ENCODE data around the gene ENG.
"Not testable (repeated sequence)": the region's sequence is repeated elsewhere in the genome, so short reads cannot be mapped to it uniquely, and the experiment has no call there.

The ENG gene

GRCh38 chr9:127789179-127789578, 65.3 kb downstream of the ENG start:
- no peak for DNase-seq

- DNase-seq: no peak
Measured at GRCh38 chr9:127788337-127789011, 66.0 kb downstream of the ENG start.

- no peak for DNase-seq
Measured at GRCh38 chr9:127786773-127787104, 67.7 kb downstream of the ENG start.

- DNase-seq: peak; percentile 28 to 83
Measured at GRCh38 chr9:127785933-127786772, 68.3 kb downstream of the ENG start, which contains the start of gene CDK9. Gene CDK9 (plus strand): TSS chr9:127786034. CDS start chr9:127786149, 115 bp downstream.

GRCh38 chr9:127785023-127785932, 69.2 kb downstream of the ENG start:
- DNase-seq: peak; percentile 37 to 68

- DNase-seq: no peak
Measured at GRCh38 chr9:127783111-127784008, 71.1 kb downstream of the ENG start.

- DNase-seq: no peak
Measured at GRCh38 chr9:127781806-127782205, 72.7 kb downstream of the ENG start.

GRCh38 chr9:127780909-127781308, 73.5 kb downstream of the ENG start:
- not testable (repeated sequence) for DNase-seq

GRCh38 chr9:127780126-127780885, 74.2 kb downstream of the ENG start:
- no peak for DNase-seq

- no peak for DNase-seq
Measured at GRCh38 chr9:127779136-127779981, 75.1 kb downstream of the ENG start.

GRCh38 chr9:127778280-127779135, 76.0 kb downstream of the ENG start, which contains the start of gene SH2D3C:
Gene SH2D3C (minus strand): TSS chr9:127778666. CDS start chr9:127778627, 39 bp downstream.
- no peak for DNase-seq

- no peak for DNase-seq
Measured at GRCh38 chr9:127777368-127777980, 77.0 kb downstream of the ENG start.

GRCh38 chr9:127776924-127777289, 77.6 kb downstream of the ENG start:
- DNase-seq: no peak

GRCh38 chr9:127776195-127776923, 78.1 kb downstream of the ENG start:
- DNase-seq: no peak

- no peak for DNase-seq
Measured at GRCh38 chr9:127773981-127774380, 80.5 kb downstream of the ENG start.

- DNase-seq: no peak
Measured at GRCh38 chr9:127773272-127773671, 81.2 kb downstream of the ENG start.

- no peak for DNase-seq
Measured at GRCh38 chr9:127772603-127773002, 81.9 kb downstream of the ENG start.

- DNase-seq: no peak
Measured at GRCh38 chr9:127771570-127772189, 82.8 kb downstream of the ENG start.

Measured in NCI-H446 (cell line).